Hepatocyte (in vitro differentiated cells): ENCODE measurements around the gene TSPAN31. TPM values are rescaled to one million over a fixed set of nuclear protein-coding genes. Genes with fewer than 3 reads are reported as not detected.

Source experiments
- DNase-seq: peaks from one replicate; pipeline ENCODE4 v3.0.0-alpha.2; 2016; ENCODE audit warnings: low spot score
- H2AFZ ChIP-seq: fragments of 200-600 bp; sonication (generic); 2 replicates; pipeline ENCODE4 v1.6.0; 2016; ENCODE audit warnings: antibody characterized with exemption, mild to moderate bottlenecking
- H3K27ac ChIP-seq: fragments of 200-600 bp; sonication (generic); 2 replicates; pipeline ENCODE4 v1.5.1; 2016; ENCODE audit warnings: mild to moderate bottlenecking
- H3K27me3 ChIP-seq: fragments of 200-600 bp; sonication (generic); 2 replicates; pipeline ENCODE4 v1.6.1; 2016
- H3K36me3 ChIP-seq: fragments of 200-600 bp; sonication (generic); replicated peaks from 2 replicates; pipeline ENCODE4 v1.5.1; 2016; ENCODE audit warnings: low read depth; ENCODE audit not compliant: insufficient read depth
- H3K4me1 ChIP-seq: fragments of 200-600 bp; sonication (generic); 2 replicates; pipeline ENCODE4 v1.5.1; 2016; ENCODE audit warnings: mild to moderate bottlenecking, moderate library complexity; ENCODE audit not compliant: insufficient read depth
- H3K4me2 ChIP-seq: fragments of 200-600 bp; sonication (generic); 2 replicates; pipeline ENCODE4 v1.6.0; 2016
- H3K4me3 ChIP-seq: fragments of 200-600 bp; sonication (generic); 2 replicates; pipeline ENCODE4 v1.5.1; 2016; ENCODE audit warnings: mild to moderate bottlenecking
- H3K79me2 ChIP-seq: fragments of 200-600 bp; sonication (generic); 2 replicates; pipeline ENCODE4 v1.6.0; 2017; ENCODE audit warnings: mild to moderate bottlenecking
- H3K9me2 ChIP-seq: fragments of 200-600 bp; sonication (generic); replicated peaks from 2 replicates; pipeline ENCODE4 v1.6.0; 2017; ENCODE audit warnings: mild to moderate bottlenecking; ENCODE audit not compliant: insufficient read depth
- H3K9me3 ChIP-seq: fragments of 200-600 bp; sonication (generic); 2 replicates; pipeline ENCODE4 v1.5.1; 2016; ENCODE audit warnings: low read depth, mild to moderate bottlenecking
- H4K20me1 ChIP-seq: fragments of 200-600 bp; sonication (generic); 2 replicates; pipeline ENCODE4 v1.6.0; 2016; ENCODE audit warnings: mild to moderate bottlenecking; ENCODE audit not compliant: insufficient read depth, poor library complexity, severe bottlenecking
- CTCF ChIP-seq: fragments of 200-600 bp; sonication (generic); IDR thresholded peaks from 2 replicates; pipeline ENCODE4 v1.5.1; 2016; ENCODE audit warnings: antibody characterized with exemption, mild to moderate bottlenecking; ENCODE audit not compliant: poor library complexity
- EZH2 ChIP-seq: fragments of 200-600 bp; sonication (generic); IDR thresholded peaks from 2 replicates; pipeline ENCODE4 v1.6.1; 2016; ENCODE audit warnings: antibody characterized with exemption, mild to moderate bottlenecking, borderline replicate concordance
- EZH2phosphoT487 ChIP-seq: fragments of 200-600 bp; sonication (generic); IDR thresholded peaks from one replicate; pipeline ENCODE4 v1.6.1; 2018; ENCODE audit warnings: antibody characterized with exemption, mild to moderate bottlenecking, low read depth, moderate library complexity; ENCODE audit not compliant: unreplicated experiment, severe bottlenecking
- WGBS: methylation state at CpG from one replicate; pipeline ENCODE4 v1.1.6; 2016; ENCODE audit warnings: low lambda C conversion rate; ENCODE audit errors: missing lambda C conversion rate; 5-methylcytosine and 5-hydroxymethylcytosine counted together
- polyA plus RNA-seq: library from polyadenylated mRNA; unstranded; fragments of >200 nt; fragmentation: Nextera tagmentation; extraction: Ambion mirVana; gene quantifications from 2 replicates; pipeline ENCODE4 v1.2.1, GENCODE V29; 2016
- total RNA-seq: library from RNA; depleted of rRNA; stranded (reverse); fragments of >200 nt; gene quantifications from 2 replicates; pipeline ENCODE4 v1.2.3, GENCODE V29; 2014

TSPAN31 gene
- total and polyA plus RNA-seq, 2 experiments from 2014 or later, result 69.2 to 81.3 TPM

- H3K27ac ChIP-seq, result no peak overlapping the region
- TF ChIP-seq CTCF (no peak), EZH2phosphoT487 (no peak), EZH2 (no peak)
- no peaks in the 10 kb centered on the region for H4K20me1 ChIP-seq
- H3K4me2 ChIP-seq, result no peak overlapping the region
- DNase-seq, result no peak
- H3K27me3 ChIP-seq, result no peaks in the 10 kb centered on the region
- H3K9me2 ChIP-seq, result no peaks in the 10 kb centered on the region
- no peaks in the 10 kb centered on the region for H3K79me2 ChIP-seq
- H3K4me3 ChIP-seq, result no peak overlapping the region
- H3K36me3 ChIP-seq, result no peaks in the 10 kb centered on the region
- H3K4me1 ChIP-seq, result no peaks in the 10 kb centered on the region
- no peaks in the 10 kb centered on the region for H3K9me3 ChIP-seq
- no peak overlapping the region for H2AFZ ChIP-seq
- 98% methylated on average over 5 of the region's 5 CpGs for WGBS
Measured at GRCh38 chr12:57717131-57717530, 27.7 kb upstream of the TSPAN31 start.

- TF ChIP-seq CTCF, result no peak
- Histone ChIP-seq H3K4me2 (no peak overlapping the region), H3K4me1 (no peaks in the 10 kb centered on the region), H3K36me3 (no peaks in the 10 kb centered on the region), H2AFZ (no peak overlapping the region), H4K20me1 (no peaks in the 10 kb centered on the region), H3K9me3 (no peaks in the 10 kb centered on the region), H3K9me2 (no peaks in the 10 kb centered on the region), H3K79me2 (no peaks in the 10 kb centered on the region), H3K27ac (no peak overlapping the region), H3K4me3 (no peak overlapping the region), H3K27me3 (no peaks in the 10 kb centered on the region)
- WGBS, result 98% methylated on average over 22 of the region's 22 CpGs
- DNase-seq, result no peak
Measured at GRCh38 chr12:57717846-57718640, 26.8 kb upstream of the TSPAN31 start.

- no peak overlapping the region for H2AFZ ChIP-seq
- H3K36me3 ChIP-seq, result no peaks in the 10 kb centered on the region
- no peak overlapping the region for H3K27ac ChIP-seq
- H3K9me2 ChIP-seq, result no peaks in the 10 kb centered on the region
- H3K4me2 ChIP-seq, result no peak overlapping the region
- H3K9me3 ChIP-seq, result no peaks in the 10 kb centered on the region
- H3K27me3 ChIP-seq, result peaks cover 4% of the 10 kb centered on the region
- TF ChIP-seq EZH2 (no peak), CTCF (no peak)
- no peaks in the 10 kb centered on the region for H3K4me1 ChIP-seq
- H3K4me3 ChIP-seq, result no peak overlapping the region
- peak; percentile 2 for DNase-seq
- WGBS, result 98% methylated on average over 15 of the region's 15 CpGs
- no peaks in the 10 kb centered on the region for H3K79me2 ChIP-seq
- no peaks in the 10 kb centered on the region for H4K20me1 ChIP-seq
Measured at GRCh38 chr12:57718641-57719528, 26.0 kb upstream of the TSPAN31 start.
